OCI-LY7 (cell line): ENCODE results near the gene GNAZ. TPM values are rescaled to one million over a fixed set of nuclear protein-coding genes. Genes with fewer than 3 reads are reported as not detected.

Source experiments
- BruUV-seq: library from RNA; stranded (reverse); fragments of 400-500 nt; replicated peaks from 2 replicates; lab custom pipeline; 2021; lab: Mats Ljungman, UMichigan
- CTCF ChIA-PET: fragments of 300-600 bp; sonication (Branson Sonifier 250); formaldehyde crosslinking; loops from one replicate; lab custom pipeline; 2022; ENCODE audit warnings: antibody characterized with exemption; ENCODE audit not compliant: unreplicated experiment; lab: Charles Lee
- POLR2A ChIA-PET: fragments of 300-600 bp; sonication (Branson Sonifier 250); formaldehyde crosslinking; loops from one replicate; lab custom pipeline; 2022; ENCODE audit warnings: antibody characterized with exemption; lab: Charles Lee
- DNase-seq: peaks from one replicate; pipeline ENCODE4 v3.0.0-alpha.2; 2015; ENCODE audit warnings: low spot score
- H2AFZ ChIP-seq: fragments of 200-600 bp; sonication (generic), shearing (Covaris generic); 2 replicates; pipeline ENCODE4 v1.6.1; 2014; ENCODE audit warnings: mild to moderate bottlenecking, antibody characterized with exemption, low read length, moderate library complexity
- H3K27ac ChIP-seq: fragments of 200-600 bp; sonication (generic); 2 replicates; pipeline ENCODE4 v1.5.1; 2014; ENCODE audit warnings: mixed run types, low read depth, mild to moderate bottlenecking, moderate library complexity, low read length, inconsistent platforms; ENCODE audit not compliant: poor library complexity, severe bottlenecking
- H3K36me3 ChIP-seq: fragments of 200-600 bp; sonication (generic); 2 replicates; pipeline ENCODE4 v1.6.1; 2014; ENCODE audit warnings: mild to moderate bottlenecking, antibody characterized with exemption, low read length, moderate library complexity, mixed read lengths; ENCODE audit not compliant: insufficient read depth
- H3K4me1 ChIP-seq: fragments of 200-600 bp; sonication (generic); 2 replicates; pipeline ENCODE4 v1.5.1; 2014; ENCODE audit warnings: mild to moderate bottlenecking, low read length; ENCODE audit not compliant: insufficient read depth, poor library complexity, severe bottlenecking
- H3K4me2 ChIP-seq: fragments of 200-600 bp; sonication (generic); 2 replicates; pipeline ENCODE4 v1.6.1; 2014; ENCODE audit warnings: mild to moderate bottlenecking, low read length
- H3K4me3 ChIP-seq: fragments of 200-600 bp; sonication (generic); 2 replicates; pipeline ENCODE4 v1.5.1; 2014; ENCODE audit warnings: mild to moderate bottlenecking, low read depth, low read length; ENCODE audit not compliant: poor library complexity, severe bottlenecking
- H3K79me2 ChIP-seq: fragments of 200-600 bp; sonication (generic); 2 replicates; pipeline ENCODE4 v1.6.1; 2016; ENCODE audit warnings: low read depth, mild to moderate bottlenecking, low read length, moderate library complexity, mixed read lengths; ENCODE audit not compliant: insufficient read depth
- H3K9me2 ChIP-seq: fragments of 200-600 bp; sonication (generic); 2 replicates; pipeline ENCODE4 v1.6.1; 2016; ENCODE audit warnings: mild to moderate bottlenecking, low read length, mixed read lengths; ENCODE audit not compliant: insufficient read depth
- H3K9me3 ChIP-seq: fragments of 200-600 bp; sonication (generic); 2 replicates; pipeline ENCODE4 v1.6.1; 2014; ENCODE audit warnings: mild to moderate bottlenecking, mixed run types, low read length, mixed read lengths
- H4K20me1 ChIP-seq: fragments of 200-600 bp; sonication (generic); 2 replicates; pipeline ENCODE4 v1.6.1; 2014; ENCODE audit warnings: mild to moderate bottlenecking, antibody characterized with exemption, low read length, moderate library complexity, mixed read lengths; ENCODE audit not compliant: insufficient read depth
- EZH2phosphoT487 ChIP-seq: fragments of 200-600 bp; sonication (generic); IDR thresholded peaks from 2 replicates; pipeline ENCODE4 v1.6.1; 2018; ENCODE audit warnings: low read depth, borderline replicate concordance, mild to moderate bottlenecking, mixed run types, antibody characterized with exemption, low read length, moderate library complexity, mixed read lengths
- intact Hi-C: fragments of 100-400 bp; cut with micrococcal nuclease; formaldehyde crosslinking; loops from one replicate; pipeline ENCODE4 v1.10.0; 2022; ENCODE audit not compliant: unreplicated experiment
- total RNA-seq, 2 experiments: library from RNA; depleted of rRNA in 1 of 2; stranded (reverse); fragments of >200 nt in 1 of 2; shearing (Covaris generic) in 1 of 2; gene quantifications; 2 replicates each; pipeline ENCODE4 v1.2.3, GENCODE V29; 2014 to 2022
- TF ChIP-seq, protein P1 (sequence below): fragments of 200-600 bp; sonication (generic); conservative IDR thresholded peaks from 2 replicates; pipeline ENCODE4 v1.5.1; 2014; ENCODE audit warnings: mild to moderate bottlenecking, antibody characterized with exemption, low read length, moderate library complexity, mixed read lengths

GNAZ gene
- total RNA-seq, 2 experiments from 2014 or later, result 38.5 to 46.4 TPM

DNA sequence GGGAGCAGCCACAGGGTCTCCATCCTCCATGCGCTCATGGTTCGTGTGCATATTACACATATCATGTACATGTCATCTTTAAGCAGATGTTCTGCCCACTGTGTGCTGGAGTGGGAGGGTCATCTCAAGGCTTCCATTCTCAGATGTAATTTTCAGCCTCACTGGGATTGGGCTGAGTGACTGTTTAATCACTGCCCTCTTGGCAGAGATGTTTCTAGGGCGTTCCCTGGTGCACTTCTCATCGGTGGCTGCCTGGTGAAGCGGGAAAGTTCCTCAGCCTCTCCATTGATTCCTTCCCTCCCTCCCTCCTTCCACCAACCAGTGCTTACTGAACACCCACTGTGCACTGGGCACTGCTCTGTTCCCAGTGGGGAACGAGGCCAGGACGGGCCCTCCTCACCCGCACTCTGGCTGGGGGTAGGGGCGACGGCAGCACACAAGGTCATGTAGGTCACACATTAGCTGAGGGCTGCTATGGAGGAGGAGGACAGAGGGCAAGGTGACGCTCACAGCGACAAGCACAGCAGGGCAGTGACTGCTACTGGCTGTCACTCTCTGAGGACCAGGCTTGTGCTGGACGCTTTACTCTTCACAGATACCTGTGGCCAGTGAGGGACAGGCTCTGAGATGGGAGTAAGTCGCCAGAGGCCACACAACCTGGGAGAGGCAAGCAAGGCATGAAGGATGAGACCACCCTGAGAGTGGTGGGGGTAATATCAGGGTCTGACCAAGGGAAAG is 22.9 kb downstream of the GNAZ start:
- CTCF ChIA-PET, result no interaction called here
- H4K20me1 ChIP-seq, result no peaks in the 10 kb centered on the region
- no peaks in the 10 kb centered on the region for H3K4me1 ChIP-seq
- BruUV-seq, result no TSS peak
- no peak overlapping the region for H3K4me3 ChIP-seq
- intact Hi-C loops, result no loop called here
- H3K4me2 ChIP-seq, result no peak overlapping the region
- H3K79me2 ChIP-seq, result no peaks in the 10 kb centered on the region
- no peak overlapping the region for H2AFZ ChIP-seq
- DNase-seq, result no peak
- POLR2A ChIA-PET, result no interaction called here
- no peak for TF ChIP-seq EZH2phosphoT487
- TF ChIP-seq, protein P1, sequence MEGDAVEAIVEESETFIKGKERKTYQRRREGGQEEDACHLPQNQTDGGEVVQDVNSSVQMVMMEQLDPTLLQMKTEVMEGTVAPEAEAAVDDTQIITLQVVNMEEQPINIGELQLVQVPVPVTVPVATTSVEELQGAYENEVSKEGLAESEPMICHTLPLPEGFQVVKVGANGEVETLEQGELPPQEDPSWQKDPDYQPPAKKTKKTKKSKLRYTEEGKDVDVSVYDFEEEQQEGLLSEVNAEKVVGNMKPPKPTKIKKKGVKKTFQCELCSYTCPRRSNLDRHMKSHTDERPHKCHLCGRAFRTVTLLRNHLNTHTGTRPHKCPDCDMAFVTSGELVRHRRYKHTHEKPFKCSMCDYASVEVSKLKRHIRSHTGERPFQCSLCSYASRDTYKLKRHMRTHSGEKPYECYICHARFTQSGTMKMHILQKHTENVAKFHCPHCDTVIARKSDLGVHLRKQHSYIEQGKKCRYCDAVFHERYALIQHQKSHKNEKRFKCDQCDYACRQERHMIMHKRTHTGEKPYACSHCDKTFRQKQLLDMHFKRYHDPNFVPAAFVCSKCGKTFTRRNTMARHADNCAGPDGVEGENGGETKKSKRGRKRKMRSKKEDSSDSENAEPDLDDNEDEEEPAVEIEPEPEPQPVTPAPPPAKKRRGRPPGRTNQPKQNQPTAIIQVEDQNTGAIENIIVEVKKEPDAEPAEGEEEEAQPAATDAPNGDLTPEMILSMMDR, result no peak
- H3K36me3 ChIP-seq, result peaks cover 16% of the 10 kb centered on the region; the same call in 1 of the 2 replicates
- H3K9me2 ChIP-seq, result no peaks in the 10 kb centered on the region
- H3K27ac ChIP-seq, result no peak overlapping the region
- no peaks in the 10 kb centered on the region for H3K9me3 ChIP-seq

DNA sequence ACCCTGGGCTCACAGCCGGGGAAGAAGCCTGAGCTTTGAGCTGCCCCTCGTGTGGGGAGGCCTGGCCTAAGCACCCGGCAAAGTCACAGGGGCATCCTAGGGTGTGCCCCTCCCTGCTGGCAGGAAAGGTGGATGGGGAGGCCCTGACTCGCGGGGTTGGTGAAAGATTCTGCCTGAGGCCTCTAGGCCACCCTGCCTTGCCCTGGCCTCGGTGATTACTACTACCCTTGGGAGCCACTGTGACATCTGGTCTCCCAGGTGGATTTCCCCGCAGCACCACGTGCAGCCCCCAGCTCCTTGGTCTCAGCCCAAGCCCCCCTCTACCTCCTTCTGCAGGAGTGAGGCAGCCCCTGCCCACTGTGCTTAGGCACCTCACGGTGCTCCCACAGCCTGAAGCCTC is 23.9 kb downstream of the GNAZ start:
- no peaks in the 10 kb centered on the region for H3K79me2 ChIP-seq
- no peaks in the 10 kb centered on the region for H3K9me3 ChIP-seq
- DNase-seq, result no peak
- no peaks in the 10 kb centered on the region for H3K4me1 ChIP-seq
- TF ChIP-seq, protein P1, result no peak
- no peak for TF ChIP-seq EZH2phosphoT487
- H2AFZ ChIP-seq, result no peak overlapping the region
- H3K36me3 ChIP-seq, result peaks cover 21% of the 10 kb centered on the region; the same call in 1 of the 2 replicates
- no peak overlapping the region for H3K4me2 ChIP-seq
- BruUV-seq, result no TSS peak
- intact Hi-C loops, result no loop called here
- CTCF ChIA-PET, result no interaction called here
- H3K9me2 ChIP-seq, result no peaks in the 10 kb centered on the region
- H3K27ac ChIP-seq, result no peak overlapping the region
- H3K4me3 ChIP-seq, result no peak overlapping the region
- POLR2A ChIA-PET, result interaction anchor here (0.7 kb wide), 1 partner anchor 1260 kb away, joined by 3 read pairs; no protein-coding TSS in a partner anchor
- H4K20me1 ChIP-seq, result no peaks in the 10 kb centered on the region
